HCT116 (cell line): Measurements from ENCODE around the gene HOXD10. TPM values are rescaled to one million over a fixed set of nuclear protein-coding genes. Genes with fewer than 3 reads are reported as not detected.

Experiments used
- ATAC-seq: fragments of 200-7000 bp; cut with Tn5 transposase; 2 replicates; pipeline ENCODE4 v1.9.1; 2020; ENCODE audit warnings: mild to moderate bottlenecking, moderate library complexity
- BruUV-seq: library from RNA; stranded (reverse); fragments of 400-500 nt; replicated peaks from 2 replicates; lab custom pipeline; 2021; lab: Mats Ljungman, UMichigan
- CTCF ChIA-PET: fragments of 300-600 bp; sonication (Branson Sonifier 250); formaldehyde crosslinking; loops from one replicate; lab custom pipeline; 2021; ENCODE audit warnings: antibody characterized with exemption; lab: Charles Lee
- POLR2A ChIA-PET: fragments of 300-600, 350-600 bp; sonication (Branson Sonifier 250); formaldehyde crosslinking; loops from one replicate; lab custom pipeline; 2021; ENCODE audit warnings: antibody characterized with exemption; lab: Charles Lee
- RAD21 ChIA-PET, 2 experiments: fragments of 300-600 bp; sonication (Branson Sonifier 250); formaldehyde crosslinking; loops; one replicate each; lab custom pipeline; 2023; ENCODE audit warnings: low total read pairs in 2 of 2; ENCODE audit not compliant: uncharacterized antibody in 2 of 2, unreplicated experiment in 2 of 2, low non-redundant PET in 1 of 2; lab: Charles Lee
- DNase-seq: peaks from one replicate; pipeline ENCODE4 v3.0.0-alpha.2; 2010; ENCODE audit warnings: low read depth, low spot score
- H2AFZ ChIP-seq: fragments of 200-600 bp; shearing (Covaris generic), sonication (generic); 2 replicates; pipeline ENCODE4 v1.6.1; 2017; ENCODE audit warnings: low read depth, mixed run types, mixed read lengths, antibody characterized with exemption, low read length; ENCODE audit not compliant: poor library complexity, severe bottlenecking
- H3K27ac ChIP-seq: 2 replicates; pipeline ENCODE4 v1.5.1; 2012; ENCODE audit warnings: low read depth, low read length
- H3K27me3 ChIP-seq: fragments of 200-600 bp; sonication (generic); 2 replicates; pipeline ENCODE4 v1.6.1; 2016; ENCODE audit warnings: mixed run types, low read length, mixed read lengths; ENCODE audit not compliant: insufficient read depth
- H3K36me3 ChIP-seq, 2 experiments: fragments of 200-500 bp in 1 of 2; fragments of 200-600 bp in 1 of 2; sonication (Bioruptor generic) in 1 of 2; sonication (generic) in 1 of 2; 2 replicates each; pipeline versions ENCODE4 v1.5.1 to v1.6.1; 2014 to 2016; ENCODE audit warnings: low read length in 2 of 2, inconsistent platforms in 1 of 2, mixed read lengths in 1 of 2, mixed run types in 1 of 2; ENCODE audit not compliant: insufficient read depth in 2 of 2, control insufficient read depth in 1 of 2
- H3K4me1 ChIP-seq, 2 experiments: fragments of 200-600 bp in 1 of 2; sonication (generic) in 1 of 2; 2 replicates each; pipeline versions ENCODE4 v1.5.1 to v1.6.1; 2012 to 2017; ENCODE audit warnings: low read length in 2 of 2, inconsistent platforms in 1 of 2, mild to moderate bottlenecking in 1 of 2, mixed read lengths in 1 of 2, mixed run types in 1 of 2, moderate library complexity in 1 of 2; ENCODE audit not compliant: insufficient read depth in 2 of 2, control insufficient read depth in 1 of 2
- H3K4me2 ChIP-seq: fragments of 200-600 bp; sonication (generic); 2 replicates; pipeline ENCODE4 v1.6.1; 2017; ENCODE audit warnings: mixed run types, low read length, mixed read lengths
- H3K4me3 ChIP-seq, 2 experiments: fragments of 200-600 bp in 1 of 2; sonication (generic) in 1 of 2; replicated peaks in 1 of 2; 2 replicates each; pipeline ENCODE4 v1.5.1; 2011 to 2016; ENCODE audit warnings: low read length in 2 of 2, control low read depth in 1 of 2, low read depth in 1 of 2, mild to moderate bottlenecking in 1 of 2, mixed read lengths in 1 of 2, mixed run types in 1 of 2
- H3K79me2 ChIP-seq: fragments of 200-600 bp; sonication (generic); 2 replicates; pipeline ENCODE4 v1.6.1; 2017; ENCODE audit warnings: mild to moderate bottlenecking, mixed run types, low read length, moderate library complexity, mixed read lengths; ENCODE audit not compliant: insufficient read depth
- H3K9ac ChIP-seq: fragments of 200-600 bp; sonication (generic); 2 replicates; pipeline ENCODE4 v1.6.1; 2016; ENCODE audit warnings: low read length, mixed read lengths
- H3K9me2 ChIP-seq: fragments of 200-600 bp; sonication (generic), shearing (Covaris generic); 2 replicates; pipeline ENCODE4 v1.6.1; 2017; ENCODE audit warnings: mixed run types, mild to moderate bottlenecking, moderate library complexity; ENCODE audit not compliant: insufficient read depth
- H3K9me3 ChIP-seq, 2 experiments: fragments of 200-500 bp in 1 of 2; fragments of 200-600 bp in 1 of 2; sonication (Bioruptor generic) in 1 of 2; sonication (generic) in 1 of 2; 2 replicates each; pipeline ENCODE4 v1.6.1; 2014 to 2017; ENCODE audit warnings: low read length in 2 of 2, mixed read lengths in 2 of 2, inconsistent platforms in 1 of 2, low read depth in 1 of 2, mild to moderate bottlenecking in 1 of 2, mixed run types in 1 of 2, moderate library complexity in 1 of 2; ENCODE audit not compliant: control insufficient read depth in 1 of 2, insufficient read depth in 1 of 2
- H4K20me1 ChIP-seq: fragments of 200-600 bp; sonication (generic), shearing (Covaris generic); 2 replicates; pipeline ENCODE4 v1.6.1; 2017; ENCODE audit warnings: mixed run types, mild to moderate bottlenecking, moderate library complexity; ENCODE audit not compliant: insufficient read depth
- ATF3 ChIP-seq: IDR thresholded peaks from 2 replicates; pipeline ENCODE4 v1.6.1; 2012
- CEBPB ChIP-seq: IDR thresholded peaks from 2 replicates; pipeline ENCODE4 v1.6.1; 2012; ENCODE audit warnings: low read depth
- ELF1 ChIP-seq: IDR thresholded peaks from 2 replicates; pipeline ENCODE4 v1.6.1; 2012; ENCODE audit warnings: low read depth, borderline replicate concordance
- EZH2phosphoT487 ChIP-seq: fragments of 200-600 bp; IDR thresholded peaks from 2 replicates; pipeline ENCODE4 v1.6.1; 2018; ENCODE audit warnings: antibody characterized with exemption, borderline replicate concordance
- JUND ChIP-seq: IDR thresholded peaks from 2 replicates; pipeline ENCODE4 v1.6.1; 2012
- POLR2AphosphoS5 ChIP-seq: IDR thresholded peaks from 2 replicates; pipeline ENCODE4 v1.6.1; 2011; ENCODE audit warnings: mild to moderate bottlenecking, low read depth, low read length, moderate library complexity
- SP1 ChIP-seq: IDR thresholded peaks from 2 replicates; pipeline ENCODE4 v1.6.1; 2012; ENCODE audit warnings: low read depth
- SRF ChIP-seq: IDR thresholded peaks from 2 replicates; pipeline ENCODE4 v1.6.1; 2012; ENCODE audit warnings: low read depth
- ZBTB33 ChIP-seq: IDR thresholded peaks from 2 replicates; pipeline ENCODE4 v1.6.1; 2011; ENCODE audit warnings: mild to moderate bottlenecking, low read length, moderate library complexity; ENCODE audit not compliant: insufficient replicate concordance; ENCODE audit errors: extremely low read depth
- intact Hi-C: fragments of 100-400 bp; cut with micrococcal nuclease; formaldehyde crosslinking; loops from 2 replicates; pipeline ENCODE4 v1.10.0; 2022
- total RNA-seq: library from RNA; stranded (reverse); gene quantifications from one replicate; pipeline ENCODE4 v1.2.1, GENCODE V29; 2021; ENCODE audit not compliant: unreplicated experiment

HOXD10 gene
- total RNA-seq, 1 experiment from 2014 or later, result not detected

- TF ChIP-seq JUND (no peak), EZH2phosphoT487 (no peak), SP1 (no peak)
Observed at GRCh38 chr2:176138526-176138922, 21.9 kb downstream of the HOXD10 start (continued).

- DNase-seq (no peak), ATAC-seq (no peak)
- TF ChIP-seq ATF3, result no peak
- TF ChIP-seq EZH2phosphoT487, result no peak
- TF ChIP-seq JUND, result no peak
- no peak for TF ChIP-seq POLR2AphosphoS5
- TF ChIP-seq ZBTB33, result no peak
- no peak for TF ChIP-seq SP1
- no peak for TF ChIP-seq ELF1
- TF ChIP-seq CEBPB, result no peak
- no peak for TF ChIP-seq SRF
- no peak overlapping the region for H3K27ac ChIP-seq
- ChIA-PET CTCF (interaction anchor here (1.1 to 6.5 kb wide), 5 partner anchors 8 to 1010 kb away, joined by 3 to 109 read pairs (median 19); partner anchors contain the start of gene HOXD8), POLR2A (no interaction called here), RAD21 (interaction anchor here (1.0 to 2.2 kb wide), 3 partner anchors 316 to 417 kb away, joined by 3 to 16 read pairs (median 3); no protein-coding TSS in a partner anchor)
- intact Hi-C loops, result no loop called here
- no peaks in the 10 kb centered on the region for H3K36me3 ChIP-seq
- no peaks in the 10 kb centered on the region for H3K27me3 ChIP-seq
- no TSS peak for BruUV-seq
- H3K79me2 ChIP-seq, result no peaks in the 10 kb centered on the region
- no peak overlapping the region for H2AFZ ChIP-seq
- H4K20me1 ChIP-seq, result no peaks in the 10 kb centered on the region
- no peak overlapping the region for H3K4me2 ChIP-seq
- no peak overlapping the region for H3K9ac ChIP-seq
- no peaks in the 10 kb centered on the region for H3K9me3 ChIP-seq
- H3K4me1 ChIP-seq, result peaks cover 5 to 22% of the 10 kb centered on the region in 2 experiments; a peak in 3 of 4 replicates
- H3K4me3 ChIP-seq, result no peak overlapping the region
- no peaks in the 10 kb centered on the region for H3K9me2 ChIP-seq
Observed at GRCh38 chr2:176138923-176139660, 22.5 kb downstream of the HOXD10 start.
